ENCODE results near the gene REEP1. TPM values are rescaled to one million over a fixed set of nuclear protein-coding genes. Genes with fewer than 3 reads are reported as not detected.

Gene REEP1
- total RNA-seq, 1 experiment from 2014 or later, result 5.3 TPM

- TF ChIP-seq CTCF (IDR thresholded peaks at IDR 0.05; ENCODE audit: unreplicated experiment), result no peak
- intact Hi-C loops (cut with micrococcal nuclease; ENCODE audit: unreplicated experiment), result no loop called here
- Mint-ChIP-seq H3K27me3 (ENCODE audit: unreplicated experiment) (peaks cover 29% of the 10 kb centered on the region), H3K27ac (ENCODE audit: unreplicated experiment) (no peak overlapping the region), H3K4me3 (ENCODE audit: low read depth, unreplicated experiment) (no peak overlapping the region), H3K4me1 (ENCODE audit: low read depth, unreplicated experiment) (no peaks in the 10 kb centered on the region), H3K9me3 (ENCODE audit: low read depth, unreplicated experiment) (no peaks in the 10 kb centered on the region), H3K36me3 (ENCODE audit: insufficient read depth, unreplicated experiment) (no peaks in the 10 kb centered on the region)
- CTCF ChIA-PET, result no interaction called here
- no TSS peak for BruUV-seq (replicated peaks)
- DNase-seq, result no peak
Measured at GRCh38 chr2:86311879-86312278, 25.5 kb downstream of the REEP1 start.

GRCh38 chr2:86309966-86310365 lies 27.5 kb downstream of the REEP1 start:
- H3K27me3 Mint-ChIP-seq (ENCODE audit: unreplicated experiment), result peaks cover 43% of the 10 kb centered on the region
- CTCF ChIA-PET, result no interaction called here
- intact Hi-C loops (cut with micrococcal nuclease; ENCODE audit: unreplicated experiment), result no loop called here
- TF ChIP-seq CTCF (IDR thresholded peaks at IDR 0.05; ENCODE audit: unreplicated experiment), result no peak
- BruUV-seq (replicated peaks), result no TSS peak
- no peaks in the 10 kb centered on the region for H3K36me3 Mint-ChIP-seq (ENCODE audit: insufficient read depth, unreplicated experiment)
- no peaks in the 10 kb centered on the region for H3K9me3 Mint-ChIP-seq (ENCODE audit: low read depth, unreplicated experiment)
- no peak overlapping the region for H3K27ac Mint-ChIP-seq (ENCODE audit: unreplicated experiment)
- H3K4me3 Mint-ChIP-seq (ENCODE audit: low read depth, unreplicated experiment), result no peak overlapping the region
- no peaks in the 10 kb centered on the region for H3K4me1 Mint-ChIP-seq (ENCODE audit: low read depth, unreplicated experiment)
- DNase-seq, result no peak

- H3K36me3 Mint-ChIP-seq (ENCODE audit: insufficient read depth, unreplicated experiment), result no peaks in the 10 kb centered on the region
- no peaks in the 10 kb centered on the region for H3K4me1 Mint-ChIP-seq (ENCODE audit: low read depth, unreplicated experiment)
- peaks cover 51% of the 10 kb centered on the region for H3K27me3 Mint-ChIP-seq (ENCODE audit: unreplicated experiment)
- no peak overlapping the region for H3K4me3 Mint-ChIP-seq (ENCODE audit: low read depth, unreplicated experiment)
- BruUV-seq (replicated peaks), result no TSS peak
- no peaks in the 10 kb centered on the region for H3K9me3 Mint-ChIP-seq (ENCODE audit: low read depth, unreplicated experiment)
- CTCF ChIA-PET, result no interaction called here
- intact Hi-C loops (cut with micrococcal nuclease; ENCODE audit: unreplicated experiment), result no loop called here
- no peak overlapping the region for H3K27ac Mint-ChIP-seq (ENCODE audit: unreplicated experiment)
- no peak for TF ChIP-seq CTCF (IDR thresholded peaks at IDR 0.05; ENCODE audit: unreplicated experiment)
- DNase-seq, result no peak
Measured at GRCh38 chr2:86308984-86309695, 28.3 kb downstream of the REEP1 start.

GRCh38 chr2:86308356-86308755 lies 29.1 kb downstream of the REEP1 start:
- H3K27me3 Mint-ChIP-seq (ENCODE audit: unreplicated experiment), result peaks cover 59% of the 10 kb centered on the region
- BruUV-seq (replicated peaks), result no TSS peak
- no peak for TF ChIP-seq CTCF (IDR thresholded peaks at IDR 0.05; ENCODE audit: unreplicated experiment)
- H3K9me3 Mint-ChIP-seq (ENCODE audit: low read depth, unreplicated experiment), result no peaks in the 10 kb centered on the region
- H3K36me3 Mint-ChIP-seq (ENCODE audit: insufficient read depth, unreplicated experiment), result no peaks in the 10 kb centered on the region
- H3K4me1 Mint-ChIP-seq (ENCODE audit: low read depth, unreplicated experiment), result no peaks in the 10 kb centered on the region
- intact Hi-C loops (cut with micrococcal nuclease; ENCODE audit: unreplicated experiment), result no loop called here
- no peak overlapping the region for H3K27ac Mint-ChIP-seq (ENCODE audit: unreplicated experiment)
- no peak for DNase-seq
- H3K4me3 Mint-ChIP-seq (ENCODE audit: low read depth, unreplicated experiment), result no peak overlapping the region
- CTCF ChIA-PET, result no interaction called here
